Measurements from ENCODE around the gene PALD1.

The PALD1 gene

DNA sequence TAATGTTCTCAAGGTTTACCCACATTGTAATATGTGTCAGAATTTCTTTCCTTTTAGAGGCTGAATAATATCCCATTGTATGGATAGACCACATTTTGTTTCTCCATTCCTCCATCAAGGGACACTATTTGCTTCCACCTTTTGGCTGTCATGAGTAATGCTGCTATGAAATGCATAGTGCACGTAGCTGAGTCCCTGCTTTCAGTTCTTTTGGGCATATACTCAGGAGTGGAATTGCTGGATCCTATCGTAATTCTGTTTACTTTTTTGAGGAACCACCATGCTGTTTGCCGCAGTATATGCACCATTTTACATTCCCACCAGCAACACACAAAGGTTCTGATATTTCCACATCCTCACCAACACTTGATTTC, 64.0 kb downstream of the PALD1 start:
- H2BK120ac ChIP-seq (ENCODE audit: low read depth, low read length) = no peak overlapping the region
- no peak for DNase-seq (ENCODE audit: low spot score)
- no peak overlapping the region for H3K4me3 ChIP-seq (ENCODE audit: low read length in 2 of 2)
- no peaks in the 10 kb centered on the region for H3K79me1 ChIP-seq (ENCODE audit: low read depth, low read length)
- H2BK5ac ChIP-seq (ENCODE audit: low read length) = no peak overlapping the region
- H3K36me3 ChIP-seq (replicated peaks in 1 of 2; ENCODE audit: control insufficient read depth in 2 of 2, insufficient read depth in 2 of 2, low read length in 2 of 2) = peaks cover 0 to 10% of the 10 kb centered on the region in 2 donors
- no peak overlapping the region for H3K4ac ChIP-seq (ENCODE audit: low read length)
- H2AFZ ChIP-seq (ENCODE audit: low read length) = no peak overlapping the region
- no peak overlapping the region for H3K18ac ChIP-seq (ENCODE audit: low read length)
- no peak overlapping the region for H4K91ac ChIP-seq (ENCODE audit: low read depth, low read length, poor library complexity)
- no peak overlapping the region for H3K4me2 ChIP-seq (ENCODE audit: insufficient read depth, low read length, poor library complexity, severe bottlenecking)
- H2BK15ac ChIP-seq (ENCODE audit: low read length) = no peak overlapping the region
- no peak overlapping the region for H3K23ac ChIP-seq (ENCODE audit: low read depth, low read length, poor library complexity)
- no peak overlapping the region for H3K9ac ChIP-seq (ENCODE audit: low read depth, low read length, poor library complexity)
- no peak overlapping the region for H2BK12ac ChIP-seq (ENCODE audit: low read length)
- no peaks in the 10 kb centered on the region for H3K27me3 ChIP-seq (ENCODE audit: control insufficient read depth in 3 of 3, insufficient read depth in 3 of 3, low read depth in 1 of 3, low read length in 3 of 3)
- no CpG with 5 or more reads among the region's 3 CpGs for WGBS, 2 donors (ENCODE audit: extremely low coverage in 2 of 2, insufficient read length in 2 of 2, insufficient replicate concordance in 1 of 2)
- no peak overlapping the region for H4K8ac ChIP-seq (ENCODE audit: low read depth, low read length)
- no peak overlapping the region for H2AK5ac ChIP-seq (ENCODE audit: low read depth, low read length)
- no peak overlapping the region for H3K14ac ChIP-seq (ENCODE audit: low read length)
- no peak overlapping the region for H3K27ac ChIP-seq (replicated peaks; ENCODE audit: low read length)
- H3K4me1 ChIP-seq (ENCODE audit: control insufficient read depth in 2 of 2, insufficient read depth in 1 of 2, low read depth in 1 of 2, low read length in 2 of 2) = peaks cover 0 to 4% of the 10 kb centered on the region in 2 donors
- H3K9me3 ChIP-seq (replicated peaks in 1 of 2; ENCODE audit: control insufficient read depth in 2 of 2, insufficient read depth in 1 of 2, low read depth in 1 of 2, low read length in 2 of 2) = no peaks in the 10 kb centered on the region

DNA sequence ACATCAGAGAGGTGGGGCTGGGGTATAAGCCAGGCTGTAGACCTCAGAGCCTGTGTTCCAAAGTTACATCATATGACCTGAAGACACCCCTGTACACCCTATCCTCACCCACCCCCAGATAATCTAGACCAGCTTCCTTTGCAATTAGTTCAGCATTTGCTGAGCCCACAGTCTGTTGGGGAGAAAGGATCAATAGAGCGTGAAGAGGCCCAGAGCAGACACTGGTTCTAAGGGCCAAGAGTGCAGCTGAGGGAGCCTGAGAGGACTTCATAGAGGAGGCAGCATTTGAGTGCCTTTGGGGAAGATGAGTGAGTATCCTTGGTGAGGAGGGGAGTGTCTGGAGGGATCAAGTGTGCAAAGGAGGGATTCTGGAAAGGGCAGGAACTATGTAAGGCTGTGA, 65.3 kb downstream of the PALD1 start:
- Histone ChIP-seq H2BK12ac (ENCODE audit: low read length) (no peak overlapping the region), H2AK5ac (ENCODE audit: low read depth, low read length) (no peak overlapping the region), H3K27me3 (ENCODE audit: control insufficient read depth in 3 of 3, insufficient read depth in 3 of 3, low read depth in 1 of 3, low read length in 3 of 3) (no peaks in the 10 kb centered on the region), H3K4me1 (ENCODE audit: control insufficient read depth in 2 of 2, insufficient read depth in 1 of 2, low read depth in 1 of 2, low read length in 2 of 2) (peaks cover 0 to 2% of the 10 kb centered on the region in 2 donors), H2BK5ac (ENCODE audit: low read length) (peak overlapping the region; percentile 20), H3K9ac (ENCODE audit: low read depth, low read length, poor library complexity) (no peak overlapping the region), H3K18ac (ENCODE audit: low read length) (no peak overlapping the region), H2AFZ (ENCODE audit: low read length) (no peak overlapping the region), H3K4me2 (ENCODE audit: insufficient read depth, low read length, poor library complexity, severe bottlenecking) (no peak overlapping the region), H3K14ac (ENCODE audit: low read length) (peak overlapping the region; percentile 31), H3K4ac (ENCODE audit: low read length) (no peak overlapping the region), H3K36me3 (replicated peaks in 1 of 2; ENCODE audit: control insufficient read depth in 2 of 2, insufficient read depth in 2 of 2, low read length in 2 of 2) (peaks cover 0 to 10% of the 10 kb centered on the region in 2 donors), H3K9me3 (replicated peaks in 1 of 2; ENCODE audit: control insufficient read depth in 2 of 2, insufficient read depth in 1 of 2, low read depth in 1 of 2, low read length in 2 of 2) (no peaks in the 10 kb centered on the region), H4K8ac (ENCODE audit: low read depth, low read length) (no peak overlapping the region), H3K23ac (ENCODE audit: low read depth, low read length, poor library complexity) (no peak overlapping the region), H2BK120ac (ENCODE audit: low read depth, low read length) (no peak overlapping the region), H4K91ac (ENCODE audit: low read depth, low read length, poor library complexity) (no peak overlapping the region), H3K79me1 (ENCODE audit: low read depth, low read length) (no peaks in the 10 kb centered on the region), H3K27ac (replicated peaks; ENCODE audit: low read length) (no peak overlapping the region), H3K4me3 (ENCODE audit: low read length in 2 of 2) (no peak overlapping the region), H2BK15ac (ENCODE audit: low read length) (no peak overlapping the region)
- no peak for DNase-seq (ENCODE audit: low spot score)
- WGBS, 2 donors (ENCODE audit: extremely low coverage in 2 of 2, insufficient read length in 2 of 2, insufficient replicate concordance in 1 of 2) = no CpG with 5 or more reads among the region's 1 CpG

DNA sequence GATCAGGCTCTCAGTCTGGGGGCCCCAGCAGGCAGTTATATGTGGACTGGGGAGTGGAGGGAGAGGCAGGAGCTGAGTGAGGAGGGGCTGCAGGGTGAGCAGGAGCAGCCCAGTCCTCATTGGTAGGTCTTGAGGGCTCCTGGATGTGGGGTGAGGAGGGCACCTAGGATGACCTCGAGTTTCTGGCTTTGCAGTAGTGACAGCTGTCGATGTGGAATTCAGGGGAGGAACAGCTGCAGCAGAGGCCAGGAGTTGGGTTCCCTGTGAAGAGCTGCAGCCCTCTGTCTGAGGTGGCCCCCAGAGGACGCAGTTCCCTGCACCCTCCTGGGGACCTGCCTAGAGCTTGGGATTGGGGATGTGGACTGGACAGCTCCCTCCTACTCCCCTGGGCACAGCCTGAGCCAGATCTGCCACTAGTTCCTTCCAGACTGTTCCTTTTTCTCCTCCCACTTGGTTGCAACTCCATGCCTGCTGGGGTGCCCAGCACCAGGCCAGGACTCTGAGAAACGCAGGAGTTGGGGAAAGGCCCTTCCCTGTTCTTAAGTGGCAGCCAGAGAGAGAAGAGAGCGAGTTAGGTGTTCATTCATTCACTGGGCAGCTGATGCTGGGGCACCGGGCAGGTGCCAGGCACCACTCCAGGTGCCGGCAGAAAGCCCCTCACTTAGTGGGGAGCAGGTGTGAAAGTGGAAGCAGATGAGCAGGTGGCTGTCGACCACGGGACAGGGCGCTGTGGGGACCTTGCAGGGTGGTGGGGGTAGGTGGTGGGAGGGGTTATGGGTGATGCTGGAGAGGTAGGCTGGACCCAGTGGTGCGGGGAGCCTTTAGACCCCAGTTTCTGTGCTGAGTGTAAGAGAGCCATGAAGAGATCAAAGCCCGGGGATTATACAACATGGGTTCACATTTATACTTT, 66.1 kb downstream of the PALD1 start:
- no peak for DNase-seq (ENCODE audit: low spot score)
- no CpG with 5 or more reads among the region's 12 CpGs for WGBS, 2 donors (ENCODE audit: extremely low coverage in 2 of 2, insufficient read length in 2 of 2, insufficient replicate concordance in 1 of 2)
- H2BK5ac ChIP-seq (ENCODE audit: low read length) = peak overlapping the region; percentile 20

DNA sequence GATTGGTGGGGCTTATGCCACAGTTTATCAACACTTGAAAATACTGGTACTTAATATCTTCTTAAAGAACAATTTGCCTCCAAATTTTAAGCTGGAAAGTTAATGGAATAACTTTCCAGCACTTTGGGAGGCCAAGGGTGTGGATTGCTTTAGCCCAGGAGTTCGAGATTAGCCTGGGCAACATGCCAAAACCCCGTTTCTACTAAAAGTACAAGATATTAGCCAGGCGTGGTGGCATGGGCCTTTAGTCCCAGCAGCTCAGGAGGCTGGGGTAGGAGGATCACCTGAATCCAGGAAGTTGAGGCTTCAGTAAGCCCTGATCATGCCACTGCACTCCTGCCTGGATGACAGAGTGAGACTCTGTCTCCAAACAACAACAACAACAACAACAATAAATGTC, 68.0 kb downstream of the PALD1 start:
- Histone ChIP-seq H4K91ac (ENCODE audit: low read depth, low read length, poor library complexity) (no peak overlapping the region), H3K27me3 (ENCODE audit: control insufficient read depth in 3 of 3, insufficient read depth in 3 of 3, low read depth in 1 of 3, low read length in 3 of 3) (no peaks in the 10 kb centered on the region), H2BK120ac (ENCODE audit: low read depth, low read length) (no peak overlapping the region), H3K23ac (ENCODE audit: low read depth, low read length, poor library complexity) (no peak overlapping the region), H3K9me3 (replicated peaks in 1 of 2; ENCODE audit: control insufficient read depth in 2 of 2, insufficient read depth in 1 of 2, low read depth in 1 of 2, low read length in 2 of 2) (no peaks in the 10 kb centered on the region), H3K18ac (ENCODE audit: low read length) (no peak overlapping the region), H2BK12ac (ENCODE audit: low read length) (no peak overlapping the region), H3K4ac (ENCODE audit: low read length) (no peak overlapping the region), H3K4me3 (ENCODE audit: low read length in 2 of 2) (no peak overlapping the region), H3K9ac (ENCODE audit: low read depth, low read length, poor library complexity) (no peak overlapping the region), H4K8ac (ENCODE audit: low read depth, low read length) (no peak overlapping the region), H3K4me1 (ENCODE audit: control insufficient read depth in 2 of 2, insufficient read depth in 1 of 2, low read depth in 1 of 2, low read length in 2 of 2) (peaks cover 0 to 2% of the 10 kb centered on the region in 2 donors), H2AK5ac (ENCODE audit: low read depth, low read length) (no peak overlapping the region), H3K27ac (replicated peaks; ENCODE audit: low read length) (no peak overlapping the region), H3K79me1 (ENCODE audit: low read depth, low read length) (no peaks in the 10 kb centered on the region), H3K36me3 (replicated peaks in 1 of 2; ENCODE audit: control insufficient read depth in 2 of 2, insufficient read depth in 2 of 2, low read length in 2 of 2) (peaks cover 0 to 2% of the 10 kb centered on the region in 2 donors), H3K4me2 (ENCODE audit: insufficient read depth, low read length, poor library complexity, severe bottlenecking) (no peak overlapping the region), H2BK5ac (ENCODE audit: low read length) (no peak overlapping the region), H2AFZ (ENCODE audit: low read length) (no peak overlapping the region), H3K14ac (ENCODE audit: low read length) (no peak overlapping the region), H2BK15ac (ENCODE audit: low read length) (no peak overlapping the region)
- no CpG with 5 or more reads among the region's 3 CpGs for WGBS, 2 donors (ENCODE audit: extremely low coverage in 2 of 2, insufficient read length in 2 of 2, insufficient replicate concordance in 1 of 2)
- no peak for DNase-seq (ENCODE audit: low spot score)

More for the DNA sequence above, 66.1 kb downstream of the PALD1 start:
- no peaks in the 10 kb centered on the region for H3K27me3 ChIP-seq (ENCODE audit: control insufficient read depth in 3 of 3, insufficient read depth in 3 of 3, low read depth in 1 of 3, low read length in 3 of 3)
- H2BK15ac ChIP-seq (ENCODE audit: low read length) = no peak overlapping the region
- no peak overlapping the region for H3K27ac ChIP-seq (replicated peaks; ENCODE audit: low read length)
- peaks cover 0 to 2% of the 10 kb centered on the region in 2 donors for H3K4me1 ChIP-seq (ENCODE audit: control insufficient read depth in 2 of 2, insufficient read depth in 1 of 2, low read depth in 1 of 2, low read length in 2 of 2)
- no peaks in the 10 kb centered on the region for H3K79me1 ChIP-seq (ENCODE audit: low read depth, low read length)
- no peaks in the 10 kb centered on the region for H3K9me3 ChIP-seq (replicated peaks in 1 of 2; ENCODE audit: control insufficient read depth in 2 of 2, insufficient read depth in 1 of 2, low read depth in 1 of 2, low read length in 2 of 2)
- H3K9ac ChIP-seq (ENCODE audit: low read depth, low read length, poor library complexity) = no peak overlapping the region
- peak overlapping the region in 1 of 2 donors; percentile 45 for H3K4me3 ChIP-seq (ENCODE audit: low read length in 2 of 2)
- no peak overlapping the region for H4K91ac ChIP-seq (ENCODE audit: low read depth, low read length, poor library complexity)
- H4K8ac ChIP-seq (ENCODE audit: low read depth, low read length) = no peak overlapping the region
- no peak overlapping the region for H3K4me2 ChIP-seq (ENCODE audit: insufficient read depth, low read length, poor library complexity, severe bottlenecking)
- H2BK12ac ChIP-seq (ENCODE audit: low read length) = no peak overlapping the region
- H3K36me3 ChIP-seq (replicated peaks in 1 of 2; ENCODE audit: control insufficient read depth in 2 of 2, insufficient read depth in 2 of 2, low read length in 2 of 2) = peaks cover 0 to 10% of the 10 kb centered on the region in 2 donors
- H2AK5ac ChIP-seq (ENCODE audit: low read depth, low read length) = no peak overlapping the region
- no peak overlapping the region for H2BK120ac ChIP-seq (ENCODE audit: low read depth, low read length)
- H3K4ac ChIP-seq (ENCODE audit: low read length) = no peak overlapping the region
- H3K14ac ChIP-seq (ENCODE audit: low read length) = peak overlapping the region; percentile 31
- no peak overlapping the region for H3K23ac ChIP-seq (ENCODE audit: low read depth, low read length, poor library complexity)
- no peak overlapping the region for H2AFZ ChIP-seq (ENCODE audit: low read length)
- no peak overlapping the region for H3K18ac ChIP-seq (ENCODE audit: low read length)
